GM10248 (cell line): ENCODE data around the gene CCNT1.
A peak's percentile ranks its signal among the peaks of the same experiment; 100 is the strongest.

ENCODE experiments used
- CTCF ChIA-PET: fragments of 300-600 bp; sonication (Branson Sonifier 250); formaldehyde crosslinking; extraction: SDS; loops from one replicate; lab custom pipeline; 2021; ENCODE audit warnings: antibody characterized with exemption; lab: Yijun Ruan, JAX
- POLR2A ChIA-PET: fragments of 350-650 bp; sonication (Branson Sonifier 250); formaldehyde crosslinking; extraction: SDS; loops from one replicate; lab custom pipeline; 2020; ENCODE audit warnings: antibody characterized with exemption; lab: Yijun Ruan, JAX
- DNase-seq: peaks from one replicate; pipeline ENCODE4 v3.0.0; 2012; ENCODE audit errors: extremely low spot score
- TF ChIP-seq, protein P1 (sequence below): IDR thresholded peaks from 2 replicates; pipeline ENCODE4 v1.5.1; 2012; ENCODE audit warnings: mild to moderate bottlenecking, low read depth; ENCODE audit errors: extremely low read depth, missing control alignments, control extremely low read depth

The CCNT1 gene

DNA sequence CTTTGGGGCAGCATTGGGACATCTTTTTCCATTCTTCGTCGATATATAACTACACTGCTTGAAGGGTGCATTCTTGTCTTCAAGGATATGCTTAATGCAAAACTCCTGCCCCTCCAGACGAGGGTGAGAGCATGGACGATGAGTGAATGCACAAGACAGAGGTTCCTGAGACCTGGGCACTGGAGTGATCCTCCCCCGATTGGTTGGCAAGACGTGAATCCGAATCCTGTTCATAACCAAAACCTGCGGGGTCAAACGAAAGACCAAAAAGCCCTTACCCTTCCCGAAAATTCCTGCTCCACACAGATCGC is 35.2 kb downstream of the CCNT1 start:
- TF ChIP-seq, protein P1, sequence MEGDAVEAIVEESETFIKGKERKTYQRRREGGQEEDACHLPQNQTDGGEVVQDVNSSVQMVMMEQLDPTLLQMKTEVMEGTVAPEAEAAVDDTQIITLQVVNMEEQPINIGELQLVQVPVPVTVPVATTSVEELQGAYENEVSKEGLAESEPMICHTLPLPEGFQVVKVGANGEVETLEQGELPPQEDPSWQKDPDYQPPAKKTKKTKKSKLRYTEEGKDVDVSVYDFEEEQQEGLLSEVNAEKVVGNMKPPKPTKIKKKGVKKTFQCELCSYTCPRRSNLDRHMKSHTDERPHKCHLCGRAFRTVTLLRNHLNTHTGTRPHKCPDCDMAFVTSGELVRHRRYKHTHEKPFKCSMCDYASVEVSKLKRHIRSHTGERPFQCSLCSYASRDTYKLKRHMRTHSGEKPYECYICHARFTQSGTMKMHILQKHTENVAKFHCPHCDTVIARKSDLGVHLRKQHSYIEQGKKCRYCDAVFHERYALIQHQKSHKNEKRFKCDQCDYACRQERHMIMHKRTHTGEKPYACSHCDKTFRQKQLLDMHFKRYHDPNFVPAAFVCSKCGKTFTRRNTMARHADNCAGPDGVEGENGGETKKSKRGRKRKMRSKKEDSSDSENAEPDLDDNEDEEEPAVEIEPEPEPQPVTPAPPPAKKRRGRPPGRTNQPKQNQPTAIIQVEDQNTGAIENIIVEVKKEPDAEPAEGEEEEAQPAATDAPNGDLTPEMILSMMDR, result no peak
- peak; percentile 25 for DNase-seq
- ChIA-PET CTCF (interaction anchor here (2.0 kb wide), 1 partner anchor 10 kb away, joined by 11 read pairs; no protein-coding TSS in a partner anchor), POLR2A (interaction anchor here (1.6 to 1.8 kb wide), 2 partner anchors 9 to 22 kb away, joined by 6 to 16 read pairs; no protein-coding TSS in a partner anchor)

DNA sequence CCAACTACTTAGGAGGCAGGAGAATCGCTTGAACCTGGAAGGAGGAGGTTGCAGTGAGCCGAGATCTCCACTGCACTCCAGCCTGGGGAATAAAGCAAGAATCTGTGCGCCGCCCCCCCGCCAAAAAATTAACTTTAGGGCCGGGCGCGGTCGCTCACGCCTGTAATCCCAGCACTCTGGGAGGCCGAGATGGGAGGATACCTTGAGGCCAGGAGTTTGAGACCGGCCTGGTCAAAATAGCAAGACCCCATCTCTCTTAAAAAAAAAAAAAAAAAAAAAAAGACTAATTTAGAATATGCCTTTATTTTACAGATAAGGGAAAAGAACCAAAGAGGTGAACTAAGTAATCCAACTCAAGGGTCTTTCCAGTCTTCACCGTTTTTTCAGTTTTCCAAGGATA is 35.6 kb downstream of the CCNT1 start:
- POLR2A ChIA-PET, result no interaction called here

DNA sequence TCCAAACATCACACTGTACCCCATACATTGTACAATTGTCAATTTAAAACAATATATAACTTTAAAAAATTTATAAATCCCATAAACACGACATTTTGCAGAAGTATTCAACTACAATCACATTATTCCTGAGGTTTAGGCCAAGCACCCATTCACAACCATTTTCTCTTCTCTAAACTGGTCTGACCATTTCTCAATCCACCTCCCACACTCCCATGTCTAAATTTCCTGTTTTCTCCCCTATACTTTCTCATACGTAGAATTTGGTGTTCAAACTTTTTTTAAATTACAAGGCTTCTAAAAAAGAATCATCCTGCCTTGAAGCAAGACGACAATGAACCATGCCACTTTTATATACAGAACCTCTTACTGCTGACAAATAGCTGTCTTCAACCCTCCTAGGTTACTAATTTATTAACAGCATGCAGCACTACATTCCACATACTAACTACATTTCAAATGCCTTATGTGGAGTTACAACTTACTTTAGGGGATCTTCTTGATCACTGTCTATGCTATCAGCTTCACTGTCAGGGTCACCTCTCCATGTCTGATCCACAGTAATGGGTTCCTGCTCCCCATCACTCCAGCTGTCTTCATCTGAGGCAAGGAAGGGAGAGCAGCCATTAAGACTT is 37.8 kb downstream of the CCNT1 start:
- TF ChIP-seq, protein P1, result no peak
- no peak for DNase-seq
- POLR2A ChIA-PET, result interaction anchor here (0.6 kb wide), 1 partner anchor 509 kb away, joined by 3 read pairs; no protein-coding TSS in a partner anchor
- CTCF ChIA-PET, result no interaction called here

More for the DNA sequence above, 35.6 kb downstream of the CCNT1 start:
- no peak for DNase-seq
- CTCF ChIA-PET, result interaction anchor here (2.0 kb wide), 1 partner anchor 10 kb away, joined by 11 read pairs; no protein-coding TSS in a partner anchor
- TF ChIP-seq, protein P1, result no peak

DNA sequence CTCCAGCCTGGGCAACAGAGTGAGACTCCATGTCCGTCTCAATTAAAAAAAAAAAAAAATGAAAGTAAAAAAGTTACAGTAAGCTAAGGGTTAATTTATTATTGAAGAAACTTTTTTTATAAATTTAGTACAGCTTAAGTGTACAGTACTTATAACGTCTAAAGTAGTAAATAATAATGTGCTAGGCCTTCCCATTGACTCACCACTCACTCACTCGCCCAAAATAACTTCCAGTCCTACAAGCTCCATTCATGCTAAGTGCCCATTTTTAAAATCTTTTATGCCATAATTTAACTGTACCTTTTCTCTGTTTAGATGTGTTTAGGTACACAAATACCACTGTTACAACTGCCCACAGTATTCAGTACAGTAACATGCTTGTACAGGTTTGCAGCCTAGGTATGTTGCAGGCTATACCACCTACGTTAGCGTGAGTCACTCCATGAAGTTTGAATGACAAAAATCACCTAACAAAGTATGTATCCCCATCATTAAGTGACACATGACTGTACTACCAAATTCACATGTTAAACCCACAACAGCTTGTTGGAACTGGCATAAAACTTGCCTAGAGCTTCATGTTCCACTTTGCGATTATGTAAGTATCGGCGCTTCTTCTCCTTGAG is 45.2 kb downstream of the CCNT1 start:
- POLR2A ChIA-PET, result interaction anchor here (0.6 to 3.7 kb wide), 4 partner anchors 8 to 26 kb away, joined by 3 to 16 read pairs (median 3); partner anchors contain the start of gene KANSL2
- TF ChIP-seq, protein P1, result no peak
- CTCF ChIA-PET, result interaction anchor here (0.9 to 1.8 kb wide), 3 partner anchors 11 to 13 kb away, joined by 3 to 5 read pairs (median 4); partner anchors contain the start of gene KANSL2
- no peak for DNase-seq

DNA sequence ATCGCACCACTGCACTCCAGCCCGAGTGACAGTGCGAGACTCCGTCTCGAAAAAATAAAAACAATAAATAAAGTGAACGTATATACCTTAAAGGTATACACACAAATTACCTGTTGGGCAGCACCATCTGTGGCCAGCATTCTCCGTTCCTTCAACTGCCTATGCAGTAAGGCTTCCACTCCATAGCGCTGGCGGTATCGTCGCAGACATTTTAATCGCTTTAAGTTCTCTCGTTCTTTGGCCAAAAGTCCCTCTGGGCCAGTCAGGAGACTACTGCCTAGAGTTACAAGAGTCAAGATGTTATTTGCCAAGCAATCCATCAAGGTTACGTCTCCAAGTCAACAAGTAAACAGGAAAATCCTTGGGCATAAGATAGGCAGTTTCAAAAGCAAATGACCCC is 47.5 kb downstream of the CCNT1 start:
- DNase-seq, result no peak
- ChIA-PET CTCF (no interaction called here), POLR2A (no interaction called here)
- TF ChIP-seq, protein P1, result no peak

DNA sequence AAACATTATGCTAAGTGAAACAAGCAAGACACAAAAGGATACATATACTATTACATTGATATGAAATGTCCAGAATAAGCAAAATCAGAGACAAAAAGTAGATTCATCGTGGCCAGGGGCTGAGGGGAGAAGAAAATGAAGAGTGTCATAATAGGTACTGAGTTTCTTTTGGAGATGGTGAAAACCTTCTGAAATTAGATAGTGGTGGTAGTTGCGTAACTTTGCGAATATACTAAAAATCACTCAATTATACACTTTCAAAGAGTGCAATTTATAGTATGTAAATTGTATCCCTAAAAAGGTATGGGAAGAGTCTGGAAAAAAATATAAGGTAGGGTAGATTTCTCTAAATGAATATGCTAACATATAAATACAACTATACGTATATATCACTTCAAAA is 56.6 kb downstream of the CCNT1 start:
- ChIA-PET CTCF (no interaction called here), POLR2A (no interaction called here)
- TF ChIP-seq, protein P1, result no peak

More for the DNA sequence above, 56.6 kb downstream of the CCNT1 start:
- no peak for DNase-seq
